ENCODE results near the gene EFEMP1.

DNA sequence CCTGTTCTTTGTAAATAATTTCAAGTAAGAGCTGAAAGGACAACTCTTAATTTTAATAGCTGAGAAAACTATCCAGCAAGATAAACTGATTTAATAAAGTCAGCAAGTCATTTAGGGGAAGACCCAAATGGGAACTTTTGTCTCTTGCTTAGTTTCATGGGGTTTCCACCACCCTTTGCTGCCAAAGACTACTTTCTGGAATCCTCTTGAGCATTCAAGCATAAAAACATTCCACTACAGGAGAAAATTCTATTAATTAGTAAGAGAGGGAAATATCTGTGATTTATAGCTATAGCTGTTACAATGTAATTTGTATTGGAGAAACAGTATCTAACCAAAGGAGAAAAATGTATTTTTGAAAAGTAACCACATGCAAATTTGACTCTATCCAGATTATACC lies 20.6 kb downstream of the EFEMP1 start:
- TF ChIP-seq, protein P1, sequence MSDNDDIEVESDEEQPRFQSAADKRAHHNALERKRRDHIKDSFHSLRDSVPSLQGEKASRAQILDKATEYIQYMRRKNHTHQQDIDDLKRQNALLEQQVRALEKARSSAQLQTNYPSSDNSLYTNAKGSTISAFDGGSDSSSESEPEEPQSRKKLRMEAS (IDR thresholded peaks at IDR 0.05): no peak
- TF ChIP-seq ZNF749 (CRISPR knock-in tag; IDR thresholded peaks at IDR 0.05; ENCODE audit: borderline replicate concordance): no peak
- TF ChIP-seq TCF7L2 (IDR thresholded peaks at IDR 0.05; ENCODE audit: low read depth, low read length): no peak
- no peak for TF ChIP-seq SAFB2 (CRISPR knock-in tag; IDR thresholded peaks at IDR 0.05; ENCODE audit: borderline replicate concordance, low read depth)
- TF ChIP-seq YY1 (IDR thresholded peaks at IDR 0.05; ENCODE audit: insufficient read depth, insufficient replicate concordance, low read depth, low read length): no peak
